CD4-positive, alpha-beta T cell treated with Interleukin-21 for 1 hour (primary cell): Measurements from ENCODE around the gene ADH6.
"Not testable (repeated sequence)": the region's sequence is repeated elsewhere in the genome, so short reads cannot be mapped to it uniquely, and the experiment has no call there.

Source experiments
- DNase-seq: peaks from one replicate; pipeline ENCODE4 v3.0.0-alpha.2; 2020

The ADH6 gene

DNA sequence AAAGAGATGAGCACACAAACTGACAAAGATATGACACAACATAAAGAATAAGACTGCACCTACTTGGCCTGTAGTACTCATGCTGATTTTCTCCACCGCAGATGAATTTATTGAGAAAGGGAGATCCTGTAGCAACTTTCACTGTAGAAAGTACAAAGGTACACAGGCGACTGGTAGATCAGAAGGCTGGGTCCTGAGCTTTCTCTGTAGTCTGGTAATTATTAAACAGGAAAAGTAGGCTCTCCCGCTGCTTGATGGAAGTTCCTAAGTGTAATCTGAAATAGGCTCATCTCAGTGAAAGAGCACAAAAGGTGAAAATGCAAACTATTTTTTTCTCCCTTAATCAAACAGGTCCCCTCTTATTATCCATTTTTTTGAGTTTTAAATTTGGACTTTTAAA is at the start of gene ADH6:
Gene ADH6 (minus strand): TSS at position 175 of the 400 bp plus-strand sequence. CDS start 94 bp downstream, at position 81.
- no peak for DNase-seq

GRCh38 chr4:99264927-99265326 is 45.9 kb upstream of the ADH6 start:
- no peak for DNase-seq

GRCh38 chr4:99252746-99253145 is 33.7 kb upstream of the ADH6 start:
- no peak for DNase-seq

DNA sequence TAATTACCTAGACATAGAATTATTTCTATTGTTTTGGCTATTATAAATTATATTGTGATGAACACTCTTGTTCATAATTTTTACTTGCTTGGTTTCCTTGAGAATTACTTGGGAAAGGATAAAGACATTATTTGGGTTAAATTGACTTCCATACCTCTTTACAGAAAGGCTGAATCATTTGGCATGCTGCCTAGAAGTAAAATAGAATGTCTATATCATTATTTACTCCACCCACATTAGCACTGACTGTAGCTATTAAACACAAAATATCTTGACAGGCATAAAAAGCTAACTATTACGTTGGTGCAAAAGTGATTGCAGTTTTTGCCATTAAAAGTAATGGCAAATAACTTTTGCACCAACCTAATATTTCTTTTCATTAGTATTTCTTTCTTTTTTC is 29.7 kb upstream of the ADH6 start:
- no peak for DNase-seq

DNA sequence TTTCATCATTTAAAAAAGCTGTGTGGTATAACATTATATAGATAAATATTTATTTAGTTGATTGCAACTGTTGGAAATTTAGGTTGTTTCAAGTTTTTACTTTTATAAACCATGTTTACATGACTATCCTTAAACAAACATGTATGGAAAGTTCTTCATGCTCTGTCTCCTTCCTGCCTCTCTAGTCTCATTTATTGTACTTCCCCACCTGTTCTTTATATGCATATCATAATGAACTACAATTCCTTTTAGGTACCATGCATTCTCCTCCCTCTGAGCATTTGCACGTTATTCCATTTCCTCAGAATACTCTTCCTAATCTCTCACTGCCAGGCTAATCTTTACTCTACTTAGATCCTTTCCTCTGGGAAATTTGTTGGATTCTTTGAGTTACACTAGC is 16.9 kb upstream of the ADH6 start:
- DNase-seq = no peak

- DNase-seq = no peak
Observed at GRCh38 chr4:99234331-99235010, 15.4 kb upstream of the ADH6 start.

- DNase-seq = not testable (repeated sequence)
Observed at GRCh38 chr4:99233397-99233796, 14.4 kb upstream of the ADH6 start.

DNA sequence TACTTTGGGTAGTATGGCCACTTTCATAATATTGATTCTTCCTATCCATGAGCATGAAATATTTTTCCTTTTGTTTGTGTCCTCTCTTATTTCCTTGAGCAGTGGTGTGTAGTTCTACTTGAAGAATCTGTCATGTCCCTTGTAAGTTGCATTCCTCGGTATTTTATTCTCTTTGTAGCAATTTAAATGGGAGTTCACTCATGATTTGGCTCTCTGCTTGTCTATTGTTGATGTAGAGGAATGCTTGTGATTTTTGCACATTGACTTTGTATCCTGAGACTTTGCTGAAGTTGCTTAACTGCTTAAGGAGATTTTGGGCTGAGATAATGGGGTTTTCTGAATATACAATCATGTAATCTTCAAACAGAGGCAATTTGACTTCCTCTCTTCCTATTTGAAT is 9.7 kb upstream of the ADH6 start:
- not testable (repeated sequence) for DNase-seq

- not testable (repeated sequence) for DNase-seq
Observed at GRCh38 chr4:99227646-99228045, 8.6 kb upstream of the ADH6 start.

DNA sequence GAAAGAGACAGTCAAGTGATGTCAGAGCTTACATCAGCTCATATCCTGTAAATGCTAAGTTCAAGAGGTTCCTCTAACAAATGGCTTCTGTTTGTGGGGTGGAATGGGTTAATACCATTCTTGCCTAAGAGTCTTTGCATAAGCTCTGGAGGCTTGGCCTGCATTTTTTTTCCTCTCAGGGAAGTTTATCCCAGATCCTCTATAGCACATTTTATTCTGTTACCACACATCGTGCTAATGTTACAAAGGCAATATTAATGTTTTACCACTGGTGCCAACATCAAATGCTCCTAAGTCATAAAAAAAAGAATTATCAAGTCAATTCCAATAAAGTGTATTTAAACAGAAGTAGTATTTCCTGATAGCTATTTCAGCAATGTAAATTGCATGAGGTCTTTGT is 2.9 kb upstream of the ADH6 start:
- DNase-seq = no peak

DNA sequence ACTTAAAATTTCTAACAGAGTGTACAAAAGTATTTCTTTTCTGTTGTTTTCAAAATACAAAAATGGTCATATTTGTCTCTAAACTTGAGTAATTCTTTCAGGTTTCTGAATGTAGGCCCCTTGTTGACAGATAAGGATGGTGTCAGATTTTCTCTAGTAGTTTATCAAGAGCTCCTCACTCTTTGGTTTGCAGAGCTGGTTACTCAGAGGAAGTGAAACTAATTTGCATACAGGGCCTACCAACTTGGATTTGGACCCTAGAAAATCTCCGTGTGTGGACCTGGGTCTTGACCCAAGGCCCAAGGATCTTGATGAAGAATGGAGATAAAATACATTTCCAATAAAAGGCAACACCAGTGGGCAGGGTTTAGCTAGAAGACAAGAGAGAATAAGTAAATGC is 433 bp upstream of the ADH6 start:
- no peak for DNase-seq

- no peak for DNase-seq
Observed at GRCh38 chr4:99215521-99215920, 3.5 kb downstream of the ADH6 start.

- DNase-seq = no peak
Observed at GRCh38 chr4:99210789-99211188, 8.3 kb downstream of the ADH6 start.

GRCh38 chr4:99209671-99210070 is 9.4 kb downstream of the ADH6 start:
- DNase-seq = no peak

DNA sequence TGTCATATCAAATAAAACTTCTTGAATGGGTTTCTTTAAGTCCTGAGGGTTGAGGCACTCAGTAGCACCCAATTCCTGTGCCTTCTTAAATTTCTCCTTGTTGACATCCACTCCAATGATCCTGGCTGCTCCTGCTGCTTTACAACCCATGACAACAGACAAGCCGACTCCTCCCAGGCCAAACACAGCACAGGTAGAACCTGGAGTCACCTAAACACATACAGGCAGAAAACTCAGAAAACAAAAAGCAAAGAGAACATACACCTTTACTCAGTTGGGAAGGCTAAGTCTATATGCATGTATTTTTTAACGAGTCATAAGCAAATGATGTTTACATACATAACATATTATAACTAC is 10.3 kb downstream of the ADH6 start:
- DNase-seq = no peak

DNA sequence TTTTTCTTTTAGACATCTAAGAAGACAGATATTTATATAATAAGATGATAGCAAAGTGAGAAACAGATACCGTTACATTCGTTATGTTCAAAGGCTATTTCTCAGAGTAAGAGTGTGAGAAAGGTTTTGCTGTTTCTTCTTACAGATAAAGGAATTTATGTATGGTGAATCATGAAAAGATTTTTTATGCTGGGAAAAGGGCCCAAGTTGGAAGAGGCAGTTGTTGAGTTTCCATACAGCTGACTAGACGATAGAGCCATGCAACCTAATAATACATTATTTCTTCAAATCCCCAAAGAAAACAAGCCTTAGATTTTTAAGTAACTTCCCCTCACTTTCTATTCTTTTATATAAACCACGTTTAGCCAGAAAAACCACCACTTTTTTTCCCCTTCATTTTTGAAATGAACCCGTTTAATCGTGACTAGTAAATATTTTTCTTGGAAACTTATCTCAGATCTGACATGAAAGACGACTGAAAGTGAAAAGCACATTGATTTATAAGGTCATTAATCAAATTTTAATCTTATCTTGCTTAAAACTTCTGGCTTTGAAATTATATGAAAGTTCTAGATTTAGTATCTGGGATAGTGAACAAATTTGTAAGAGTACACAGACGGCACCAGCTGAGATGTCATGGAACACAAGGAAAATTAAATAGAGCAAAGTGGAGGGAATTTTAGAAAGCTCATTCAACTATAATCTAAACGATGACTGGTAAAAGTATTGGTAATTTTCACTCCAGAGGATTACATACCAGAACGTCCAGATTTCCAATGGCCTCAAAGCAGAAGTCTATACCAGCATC is 10.9 kb downstream of the ADH6 start:
- DNase-seq = no peak

DNA sequence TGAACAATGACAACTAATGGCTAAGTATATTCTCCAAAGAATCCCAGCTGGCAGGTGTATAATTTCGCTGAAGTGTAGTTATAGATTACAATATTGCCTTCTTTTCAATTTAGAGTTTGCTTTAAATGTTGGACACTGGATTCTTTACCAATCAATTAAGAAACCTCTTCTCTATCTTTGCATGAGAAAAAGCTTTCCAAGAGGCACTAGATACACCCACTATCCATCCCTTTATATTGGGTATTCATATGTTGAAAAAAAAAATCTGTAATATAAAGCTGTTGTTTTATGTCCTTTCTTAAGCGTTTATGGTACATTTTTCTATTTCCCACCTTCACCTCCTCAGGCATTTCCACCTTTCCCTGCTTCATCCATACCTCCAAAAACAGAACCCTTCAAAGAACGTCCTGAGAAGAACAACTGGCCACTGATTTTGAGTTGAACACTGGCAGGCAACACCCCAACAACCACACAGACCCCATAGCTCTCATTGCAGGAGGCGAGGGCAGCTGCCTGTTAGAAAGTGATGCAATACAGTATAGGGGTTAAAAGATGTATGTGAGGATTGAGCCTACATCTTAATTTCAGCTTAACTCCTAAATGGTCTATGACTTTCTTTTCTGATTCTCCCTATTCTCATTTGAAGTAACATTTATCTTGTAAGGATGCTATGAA is 11.8 kb downstream of the ADH6 start:
- no peak for DNase-seq

DNA sequence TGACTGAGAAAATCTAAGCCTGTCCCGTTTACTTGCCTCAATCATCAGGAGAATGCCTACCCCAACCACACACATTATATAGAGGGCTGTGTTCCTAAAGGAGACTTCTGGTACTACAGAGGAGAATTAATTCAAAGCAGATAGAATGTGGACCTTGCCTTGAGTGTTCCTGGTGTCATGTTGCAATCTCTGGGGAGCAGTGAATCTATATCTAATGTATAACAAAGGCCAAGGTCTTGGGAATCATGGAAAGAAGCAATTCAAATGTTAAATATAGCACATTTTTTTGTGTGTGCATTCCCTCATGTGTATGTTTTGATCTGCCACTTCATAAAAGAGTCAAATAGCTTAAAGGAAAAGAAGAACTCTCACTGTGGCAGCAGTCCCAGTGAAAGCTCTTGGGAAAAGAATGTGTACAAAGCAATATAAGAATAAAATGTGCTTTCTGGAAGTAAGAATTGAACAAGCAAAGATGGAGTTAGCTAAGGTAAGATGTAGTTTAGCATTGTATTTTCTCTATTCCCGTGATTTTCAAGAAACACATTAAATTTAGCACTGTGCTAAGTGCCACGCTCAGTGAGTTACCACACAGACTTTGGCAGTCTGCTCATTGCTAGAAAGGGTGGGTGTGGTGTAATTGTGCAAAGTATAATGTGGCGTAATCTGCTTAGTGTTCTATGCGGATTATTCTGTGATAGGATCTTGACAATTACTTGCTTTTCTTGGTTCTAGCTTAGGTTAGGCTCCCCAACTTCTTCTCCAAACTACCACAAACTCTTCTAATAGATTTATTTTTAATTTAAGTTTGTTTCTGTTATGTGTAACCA is 13.7 kb downstream of the ADH6 start:
- DNase-seq = no peak

DNA sequence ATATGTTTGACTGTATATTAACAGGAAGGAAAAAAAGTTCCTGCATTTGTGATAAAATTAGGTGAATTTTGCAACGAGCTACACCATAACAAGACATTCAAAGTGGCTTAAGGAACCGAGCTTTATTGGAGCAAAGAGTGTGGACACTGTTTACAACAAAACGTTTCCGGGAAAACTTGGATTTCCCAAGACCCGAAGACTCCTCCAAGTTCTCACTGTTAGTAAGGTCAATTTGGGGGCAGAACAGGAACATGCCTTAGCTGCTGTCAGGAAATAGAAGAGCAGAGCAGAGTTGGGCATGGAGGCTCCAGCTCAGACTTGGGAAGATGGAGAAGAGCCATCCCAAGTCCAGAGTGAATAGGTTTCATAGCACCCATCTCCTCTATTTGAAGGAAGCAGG is 16.5 kb downstream of the ADH6 start:
- DNase-seq = no peak

- DNase-seq = no peak
Observed at GRCh38 chr4:99202094-99202493, 17.0 kb downstream of the ADH6 start.

GRCh38 chr4:99201690-99202089 is 17.4 kb downstream of the ADH6 start:
- DNase-seq = no peak

GRCh38 chr4:99200138-99200537 is 18.9 kb downstream of the ADH6 start:
- no peak for DNase-seq

DNA sequence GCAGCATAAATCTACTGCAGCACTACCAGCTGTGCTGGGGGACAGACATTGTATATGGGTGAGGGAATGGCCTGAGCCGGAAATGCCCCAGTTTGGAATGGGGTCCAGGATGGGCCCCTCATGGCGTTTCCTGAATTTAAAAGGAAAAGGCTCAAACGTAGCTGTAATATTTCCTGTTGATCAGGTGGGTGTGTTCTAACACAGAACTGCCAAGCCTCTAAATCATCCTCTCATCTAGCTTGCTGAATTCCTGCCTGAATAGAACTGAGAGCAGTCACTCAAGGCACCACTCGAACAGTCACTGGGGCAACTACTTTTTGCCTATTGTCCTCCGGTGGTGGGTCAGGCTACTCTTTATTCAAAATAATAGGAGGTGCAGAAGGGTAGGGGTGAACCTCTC is 28.7 kb downstream of the ADH6 start:
- no peak for DNase-seq
